ENCODE data around the gene ZNF407.

DNA sequence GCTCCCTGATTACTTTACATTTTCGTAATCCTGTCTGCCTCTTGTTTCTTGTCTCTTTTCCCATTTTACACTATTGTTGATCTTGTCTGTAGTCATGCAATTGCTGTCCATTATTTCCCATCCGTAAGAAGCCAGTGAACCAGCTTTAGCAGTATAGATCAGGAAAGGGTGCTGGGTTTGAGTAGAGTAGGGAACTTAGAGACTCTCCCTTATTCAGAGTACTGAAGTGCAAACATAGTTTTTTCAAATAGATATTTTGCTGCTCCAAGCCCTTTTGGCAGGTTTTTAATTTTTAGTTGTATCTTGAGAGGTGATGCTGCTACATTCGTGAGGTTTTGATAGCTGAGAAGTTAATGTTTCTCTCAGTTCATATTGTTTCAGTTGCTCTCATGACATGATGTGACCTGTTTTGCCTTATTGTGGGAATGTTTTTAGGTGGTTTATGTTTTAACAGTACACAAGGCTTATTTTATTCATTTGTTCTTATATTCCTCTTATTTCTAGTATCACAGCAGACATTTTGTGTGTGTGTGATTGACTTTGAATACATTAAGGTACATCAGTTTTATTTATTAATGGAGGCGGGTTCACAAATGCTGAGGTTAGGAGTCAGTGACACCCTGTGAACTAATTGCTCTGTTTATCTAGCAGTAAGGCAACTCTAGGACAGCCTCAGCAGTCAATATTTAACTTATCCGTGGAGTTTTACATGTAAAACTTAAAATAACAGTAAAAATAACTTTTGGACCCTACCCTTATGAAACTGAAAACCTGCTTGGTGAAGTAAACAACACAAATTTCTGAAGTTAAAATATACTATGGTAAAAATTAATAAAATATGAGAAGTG lies 118.4 kb downstream of the ZNF407 start:
- TF ChIP-seq POLR2A (IDR thresholded peaks at IDR 0.05) (no peak), EP300 (IDR thresholded peaks at IDR 0.05) (no peak)
- TF ChIP-seq, protein P1, sequence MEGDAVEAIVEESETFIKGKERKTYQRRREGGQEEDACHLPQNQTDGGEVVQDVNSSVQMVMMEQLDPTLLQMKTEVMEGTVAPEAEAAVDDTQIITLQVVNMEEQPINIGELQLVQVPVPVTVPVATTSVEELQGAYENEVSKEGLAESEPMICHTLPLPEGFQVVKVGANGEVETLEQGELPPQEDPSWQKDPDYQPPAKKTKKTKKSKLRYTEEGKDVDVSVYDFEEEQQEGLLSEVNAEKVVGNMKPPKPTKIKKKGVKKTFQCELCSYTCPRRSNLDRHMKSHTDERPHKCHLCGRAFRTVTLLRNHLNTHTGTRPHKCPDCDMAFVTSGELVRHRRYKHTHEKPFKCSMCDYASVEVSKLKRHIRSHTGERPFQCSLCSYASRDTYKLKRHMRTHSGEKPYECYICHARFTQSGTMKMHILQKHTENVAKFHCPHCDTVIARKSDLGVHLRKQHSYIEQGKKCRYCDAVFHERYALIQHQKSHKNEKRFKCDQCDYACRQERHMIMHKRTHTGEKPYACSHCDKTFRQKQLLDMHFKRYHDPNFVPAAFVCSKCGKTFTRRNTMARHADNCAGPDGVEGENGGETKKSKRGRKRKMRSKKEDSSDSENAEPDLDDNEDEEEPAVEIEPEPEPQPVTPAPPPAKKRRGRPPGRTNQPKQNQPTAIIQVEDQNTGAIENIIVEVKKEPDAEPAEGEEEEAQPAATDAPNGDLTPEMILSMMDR (IDR thresholded peaks at IDR 0.05) = no peak

All from gastroesophageal sphincter (tissue), 3 donors.